ENCODE data around the gene TEC.

The TEC gene

DNA sequence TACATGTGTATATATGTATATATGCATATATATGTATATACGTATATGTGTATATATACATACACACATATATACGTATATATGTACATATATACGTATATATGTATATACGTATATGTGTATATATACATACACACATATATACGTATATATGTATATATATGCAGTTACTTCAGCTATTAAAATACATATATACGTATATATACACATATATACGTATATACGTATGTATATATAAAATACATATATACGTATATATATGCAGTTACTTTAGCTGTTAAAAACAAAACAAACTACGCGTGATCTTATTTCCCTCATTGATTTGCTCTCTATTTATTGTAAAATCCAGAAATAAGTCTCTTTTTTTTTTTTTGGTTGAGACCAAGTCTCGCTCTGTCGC, 149.5 kb downstream of the TEC start:
- TF ChIP-seq, protein P1, sequence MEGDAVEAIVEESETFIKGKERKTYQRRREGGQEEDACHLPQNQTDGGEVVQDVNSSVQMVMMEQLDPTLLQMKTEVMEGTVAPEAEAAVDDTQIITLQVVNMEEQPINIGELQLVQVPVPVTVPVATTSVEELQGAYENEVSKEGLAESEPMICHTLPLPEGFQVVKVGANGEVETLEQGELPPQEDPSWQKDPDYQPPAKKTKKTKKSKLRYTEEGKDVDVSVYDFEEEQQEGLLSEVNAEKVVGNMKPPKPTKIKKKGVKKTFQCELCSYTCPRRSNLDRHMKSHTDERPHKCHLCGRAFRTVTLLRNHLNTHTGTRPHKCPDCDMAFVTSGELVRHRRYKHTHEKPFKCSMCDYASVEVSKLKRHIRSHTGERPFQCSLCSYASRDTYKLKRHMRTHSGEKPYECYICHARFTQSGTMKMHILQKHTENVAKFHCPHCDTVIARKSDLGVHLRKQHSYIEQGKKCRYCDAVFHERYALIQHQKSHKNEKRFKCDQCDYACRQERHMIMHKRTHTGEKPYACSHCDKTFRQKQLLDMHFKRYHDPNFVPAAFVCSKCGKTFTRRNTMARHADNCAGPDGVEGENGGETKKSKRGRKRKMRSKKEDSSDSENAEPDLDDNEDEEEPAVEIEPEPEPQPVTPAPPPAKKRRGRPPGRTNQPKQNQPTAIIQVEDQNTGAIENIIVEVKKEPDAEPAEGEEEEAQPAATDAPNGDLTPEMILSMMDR (IDR thresholded peaks at IDR 0.05; ENCODE audit: low read length, missing control alignments): no peak
- DNase-seq (ENCODE audit: low read depth): no peak
- no peak overlapping the region for H3K4me3 ChIP-seq (replicated peaks; ENCODE audit: low read depth, low read length)

DNA sequence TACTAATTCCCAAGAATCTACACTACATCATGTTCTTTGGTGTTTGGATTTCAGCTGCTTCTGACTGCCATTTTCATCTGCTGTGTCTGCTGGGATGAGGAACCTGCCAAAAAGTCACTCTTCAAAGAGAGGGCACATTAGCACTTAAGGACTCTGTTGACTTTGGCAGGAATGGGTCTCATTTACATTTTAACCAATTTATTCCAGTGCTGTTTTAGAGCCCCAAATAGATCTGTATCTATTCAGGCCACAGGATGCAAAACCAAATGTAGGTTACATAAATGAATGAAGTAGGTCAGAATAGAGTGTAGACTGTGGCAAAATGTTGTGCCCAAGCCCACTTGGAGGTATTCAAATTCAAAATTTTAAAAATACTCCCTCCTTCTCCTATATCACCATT, 150.0 kb downstream of the TEC start:
- TF ChIP-seq, protein P1 (IDR thresholded peaks at IDR 0.05; ENCODE audit: low read length, missing control alignments): no peak
- DNase-seq (ENCODE audit: low read depth): no peak
- no peak overlapping the region for H3K4me3 ChIP-seq (replicated peaks; ENCODE audit: low read depth, low read length)

DNA sequence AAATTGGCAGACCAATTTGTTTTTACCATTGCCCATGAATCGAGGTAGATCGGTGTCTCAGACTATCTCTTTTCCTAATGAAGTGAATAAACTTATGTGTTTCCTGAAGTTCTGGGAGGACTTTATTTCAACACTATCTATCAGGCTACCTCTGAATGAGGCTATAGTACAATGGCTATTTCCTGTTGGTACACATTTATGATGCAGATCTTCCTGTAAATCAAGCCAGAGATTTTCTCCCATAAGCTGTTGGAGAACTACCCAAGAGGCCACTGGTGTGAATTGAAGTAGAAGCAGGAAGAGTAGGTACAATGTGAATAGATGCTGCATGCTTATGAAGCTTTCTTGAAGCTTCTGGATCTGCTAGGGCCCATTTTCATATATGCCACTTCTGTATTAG, 151.6 kb downstream of the TEC start:
- H3K4me3 ChIP-seq (replicated peaks; ENCODE audit: low read depth, low read length): no peak overlapping the region
- DNase-seq (ENCODE audit: low read depth): peak; percentile 39
- TF ChIP-seq, protein P1 (IDR thresholded peaks at IDR 0.05; ENCODE audit: low read length, missing control alignments): no peak

DNA sequence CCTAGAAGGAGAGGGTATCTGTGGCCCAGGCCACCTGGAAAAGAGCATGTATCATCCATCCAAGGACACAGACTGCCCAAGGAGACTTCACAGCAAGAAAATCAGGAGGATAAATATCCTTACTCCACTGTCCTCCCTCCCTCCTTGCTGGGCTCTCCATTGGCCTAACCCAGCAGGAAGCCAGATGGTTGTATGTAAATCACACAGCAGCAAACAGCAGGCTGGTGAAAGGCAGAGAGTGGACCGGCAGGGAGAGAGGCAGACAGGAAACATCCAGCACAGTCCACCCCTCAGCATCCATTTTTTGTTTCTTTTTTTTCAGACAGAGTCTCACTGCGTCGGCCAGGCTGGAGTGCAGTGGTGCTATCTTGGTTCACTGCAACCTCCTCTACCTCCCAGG, 153.1 kb downstream of the TEC start:
- TF ChIP-seq, protein P1 (IDR thresholded peaks at IDR 0.05; ENCODE audit: low read length, missing control alignments): no peak
- no peak for DNase-seq (ENCODE audit: low read depth)
- no peak overlapping the region for H3K4me3 ChIP-seq (replicated peaks; ENCODE audit: low read depth, low read length)

DNA sequence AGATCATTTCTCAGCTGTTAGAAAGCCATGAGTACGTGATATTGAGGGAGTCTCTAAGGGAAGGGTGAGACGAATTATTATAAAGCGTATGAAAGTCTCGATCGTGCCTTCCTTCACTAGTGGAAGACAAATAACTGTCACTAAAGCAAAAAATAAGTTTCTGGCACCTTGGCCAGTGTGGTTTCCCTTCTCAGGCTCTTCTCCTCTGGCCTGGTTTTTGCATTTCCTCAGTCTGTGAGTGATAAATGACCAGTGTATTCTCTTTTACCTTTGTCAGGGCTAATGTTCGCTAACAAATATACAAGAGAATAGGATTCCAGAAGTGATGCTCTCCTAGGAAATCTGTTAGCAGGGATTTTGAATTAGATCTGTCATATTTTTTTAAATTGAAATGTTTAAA, 155.2 kb downstream of the TEC start:
- no peak overlapping the region for H3K4me3 ChIP-seq (replicated peaks; ENCODE audit: low read depth, low read length)
- TF ChIP-seq, protein P1 (IDR thresholded peaks at IDR 0.05; ENCODE audit: low read length, missing control alignments): no peak
- no peak for DNase-seq (ENCODE audit: low read depth)

DNA sequence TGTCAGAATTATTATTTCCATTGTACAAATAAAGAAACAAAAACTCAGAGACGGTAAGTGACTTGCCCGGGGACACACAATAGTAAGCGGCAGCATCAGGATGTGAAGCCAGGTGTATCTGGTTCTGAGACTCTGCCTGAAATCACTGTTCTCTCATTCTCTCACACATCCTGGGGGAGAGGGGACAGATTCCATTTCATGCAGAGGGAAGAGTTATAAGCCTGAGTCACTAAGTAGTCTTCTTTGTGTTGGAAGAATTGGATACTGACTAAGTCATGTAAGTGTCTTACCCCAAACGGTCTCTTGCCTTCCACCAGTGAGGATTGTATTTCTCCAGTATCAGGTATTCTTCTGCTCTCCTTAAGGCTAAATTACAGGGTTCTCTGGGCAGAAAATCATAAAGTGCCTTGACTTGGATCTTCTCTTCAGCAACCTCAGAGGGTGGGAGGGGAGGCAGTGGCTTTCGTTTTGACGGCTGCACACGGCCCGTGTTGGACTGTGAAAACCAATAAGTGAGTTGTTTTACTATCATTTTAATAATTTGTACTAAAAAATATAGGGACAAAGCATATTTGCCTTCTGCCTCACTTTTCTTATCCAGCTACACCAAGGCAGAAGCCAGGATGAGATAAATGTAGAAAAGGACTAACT, 157.5 kb downstream of the TEC start:
- no peak for DNase-seq (ENCODE audit: low read depth)
- TF ChIP-seq, protein P1 (IDR thresholded peaks at IDR 0.05; ENCODE audit: low read length, missing control alignments): no peak
- no peak overlapping the region for H3K4me3 ChIP-seq (replicated peaks; ENCODE audit: low read depth, low read length)

DNA sequence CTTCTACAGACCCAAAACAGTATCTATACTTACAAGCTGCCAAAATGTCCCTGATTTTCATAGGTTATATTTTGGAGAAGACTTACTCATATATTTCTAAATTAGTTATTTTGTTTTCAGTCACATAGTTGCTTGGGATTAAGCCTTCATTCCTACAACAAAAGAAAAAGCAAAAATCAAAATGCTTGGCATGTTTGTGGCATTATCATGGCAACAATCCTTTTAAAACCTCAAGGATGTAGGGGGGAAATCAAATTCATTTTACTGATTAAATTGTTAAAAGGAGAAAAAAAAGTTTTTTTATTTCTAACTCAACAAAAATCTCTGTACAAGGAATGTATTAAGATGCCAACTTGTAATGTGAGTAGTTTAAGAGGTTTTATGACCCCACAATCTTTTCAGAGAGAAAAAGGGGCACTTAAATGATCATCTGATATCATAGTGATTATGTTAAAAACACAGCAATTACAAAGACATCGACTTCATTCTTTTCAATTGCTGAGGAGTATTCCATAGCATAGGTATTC, 159.1 kb downstream of the TEC start:
- no peak for DNase-seq (ENCODE audit: low read depth)
- TF ChIP-seq, protein P1 (IDR thresholded peaks at IDR 0.05; ENCODE audit: low read length, missing control alignments): no peak
- no peak overlapping the region for H3K4me3 ChIP-seq (replicated peaks; ENCODE audit: low read depth, low read length)
